ENCODE data around the gene SC5D.

The SC5D gene

GRCh38 chr11:121249039-121249663 is 43.4 kb upstream of the SC5D start:
- no peak overlapping the region for H3K27ac ChIP-seq
- no peak overlapping the region for H3K4me3 ChIP-seq (ENCODE audit: low read depth, low read length)
- no peaks in the 10 kb centered on the region for H3K9me3 ChIP-seq (ENCODE audit: severe bottlenecking)
- DNase-seq: no peak
- 0 out of 2 replicates have a peak, but pooled peaks have one; percentile 32 for TF ChIP-seq CTCF (IDR thresholded peaks at IDR 0.05; ENCODE audit: low read depth, low read length)
- no peaks in the 10 kb centered on the region for H3K27me3 ChIP-seq (ENCODE audit: insufficient read depth, low read depth, severe bottlenecking)
- no peaks in the 10 kb centered on the region for H3K36me3 ChIP-seq

GRCh38 chr11:121250843-121251242 is 41.7 kb upstream of the SC5D start:
- no peak overlapping the region for H3K4me3 ChIP-seq (ENCODE audit: low read depth, low read length)
- H3K27me3 ChIP-seq (ENCODE audit: insufficient read depth, low read depth, severe bottlenecking): no peaks in the 10 kb centered on the region
- H3K36me3 ChIP-seq: no peaks in the 10 kb centered on the region
- TF ChIP-seq CTCF (IDR thresholded peaks at IDR 0.05; ENCODE audit: low read depth, low read length): no peak
- no peak for DNase-seq
- no peaks in the 10 kb centered on the region for H3K9me3 ChIP-seq (ENCODE audit: severe bottlenecking)
- no peak overlapping the region for H3K27ac ChIP-seq

- TF ChIP-seq CTCF (IDR thresholded peaks at IDR 0.05; ENCODE audit: low read depth, low read length): no peak
- Histone ChIP-seq H3K36me3 (no peaks in the 10 kb centered on the region), H3K27me3 (ENCODE audit: insufficient read depth, low read depth, severe bottlenecking) (no peaks in the 10 kb centered on the region), H3K4me3 (ENCODE audit: low read depth, low read length) (no peak overlapping the region), H3K9me3 (ENCODE audit: severe bottlenecking) (no peaks in the 10 kb centered on the region), H3K27ac (no peak overlapping the region)
- DNase-seq: no peak
Measured at GRCh38 chr11:121253951-121254350, 38.6 kb upstream of the SC5D start.

GRCh38 chr11:121254756-121255155 is 37.8 kb upstream of the SC5D start:
- no peak overlapping the region for H3K4me3 ChIP-seq (ENCODE audit: low read depth, low read length)
- no peak for TF ChIP-seq CTCF (IDR thresholded peaks at IDR 0.05; ENCODE audit: low read depth, low read length)
- no peaks in the 10 kb centered on the region for H3K36me3 ChIP-seq
- no peak for DNase-seq
- H3K27me3 ChIP-seq (ENCODE audit: insufficient read depth, low read depth, severe bottlenecking): no peaks in the 10 kb centered on the region
- no peaks in the 10 kb centered on the region for H3K9me3 ChIP-seq (ENCODE audit: severe bottlenecking)
- no peak overlapping the region for H3K27ac ChIP-seq

- Histone ChIP-seq H3K36me3 (no peaks in the 10 kb centered on the region), H3K9me3 (ENCODE audit: severe bottlenecking) (no peaks in the 10 kb centered on the region), H3K27me3 (ENCODE audit: insufficient read depth, low read depth, severe bottlenecking) (no peaks in the 10 kb centered on the region), H3K27ac (no peak overlapping the region), H3K4me3 (ENCODE audit: low read depth, low read length) (no peak overlapping the region)
- DNase-seq: no peak
- TF ChIP-seq CTCF (IDR thresholded peaks at IDR 0.05; ENCODE audit: low read depth, low read length): no peak
Measured at GRCh38 chr11:121255473-121256125, 37.0 kb upstream of the SC5D start.

All from WERI-Rb-1 (cell line).